ENCODE measurements around the gene ACSS1.
A peak's percentile ranks its signal among the peaks of the same experiment; 100 is the strongest.

ACSS1 gene

GRCh38 chr20:25035921-25036320 lies 22.0 kb downstream of the ACSS1 start:
- no peaks in the 10 kb centered on the region for H3K27me3 ChIP-seq (ENCODE audit: insufficient read depth, low read length, poor library complexity)
- no peaks in the 10 kb centered on the region for H3K79me1 ChIP-seq (ENCODE audit: low read length)
- no peak overlapping the region for H3K27ac ChIP-seq (ENCODE audit: low read depth, low read length)
- no peak overlapping the region for H2AK5ac ChIP-seq (ENCODE audit: low read length)
- whole genome bisulfite sequencing (ENCODE audit: extremely low coverage, insufficient coverage, low lambda C conversion rate), result no CpG with 5 or more reads among the region's 4 CpGs
- H2BK15ac ChIP-seq (replicated peaks; ENCODE audit: low read depth), result no peak overlapping the region
- H2BK5ac ChIP-seq (ENCODE audit: low read length), result no peak overlapping the region
- no peak overlapping the region for H3K4me2 ChIP-seq (ENCODE audit: low read length)
- H4K8ac ChIP-seq (ENCODE audit: low read depth, low read length), result no peak overlapping the region
- no peaks in the 10 kb centered on the region for H3K79me2 ChIP-seq (ENCODE audit: control insufficient read depth, insufficient read depth, low read length)
- no peak overlapping the region for H3K4me3 ChIP-seq (ENCODE audit: low read length)
- H3K23ac ChIP-seq (ENCODE audit: low read length), result no peak overlapping the region
- no peak for DNase-seq
- no peaks in the 10 kb centered on the region for H3K36me3 ChIP-seq (ENCODE audit: control insufficient read depth, insufficient read depth, low read length)
- no peak overlapping the region for H4K5ac ChIP-seq (ENCODE audit: low read length)
- no peak overlapping the region for H3K4ac ChIP-seq (ENCODE audit: low read depth, low read length)
- H3K9ac ChIP-seq (ENCODE audit: low read length), result no peak overlapping the region
- no peak overlapping the region for H3K18ac ChIP-seq (ENCODE audit: low read length)
- H3K56ac ChIP-seq (ENCODE audit: low read length), result no peak overlapping the region
- H2BK120ac ChIP-seq (ENCODE audit: low read depth, low read length), result no peak overlapping the region
- no peaks in the 10 kb centered on the region for H3K4me1 ChIP-seq (ENCODE audit: control insufficient read depth, low read depth, low read length)

- H3K23ac ChIP-seq (ENCODE audit: low read length), result no peak overlapping the region
- no peak overlapping the region for H4K8ac ChIP-seq (ENCODE audit: low read depth, low read length)
- H3K4me1 ChIP-seq (ENCODE audit: control insufficient read depth, low read depth, low read length), result no peaks in the 10 kb centered on the region
- H3K36me3 ChIP-seq (ENCODE audit: control insufficient read depth, insufficient read depth, low read length), result no peaks in the 10 kb centered on the region
- no peaks in the 10 kb centered on the region for H3K79me1 ChIP-seq (ENCODE audit: low read length)
- no peak overlapping the region for H3K4me3 ChIP-seq (ENCODE audit: low read length)
- no peak overlapping the region for H3K4me2 ChIP-seq (ENCODE audit: low read length)
- no peak for DNase-seq
- H3K27me3 ChIP-seq (ENCODE audit: insufficient read depth, low read length, poor library complexity), result no peaks in the 10 kb centered on the region
- no peak overlapping the region for H2BK5ac ChIP-seq (ENCODE audit: low read length)
- no CpG with 5 or more reads among the region's 3 CpGs for WGBS (ENCODE audit: extremely low coverage, insufficient coverage, low lambda C conversion rate)
- no peaks in the 10 kb centered on the region for H3K79me2 ChIP-seq (ENCODE audit: control insufficient read depth, insufficient read depth, low read length)
- no peak overlapping the region for H2BK15ac ChIP-seq (replicated peaks; ENCODE audit: low read depth)
- H4K5ac ChIP-seq (ENCODE audit: low read length), result no peak overlapping the region
- no peak overlapping the region for H3K4ac ChIP-seq (ENCODE audit: low read depth, low read length)
- no peak overlapping the region for H3K18ac ChIP-seq (ENCODE audit: low read length)
- H3K9ac ChIP-seq (ENCODE audit: low read length), result no peak overlapping the region
- no peak overlapping the region for H2BK120ac ChIP-seq (ENCODE audit: low read depth, low read length)
- no peak overlapping the region for H3K56ac ChIP-seq (ENCODE audit: low read length)
- H2AK5ac ChIP-seq (ENCODE audit: low read length), result no peak overlapping the region
- H3K27ac ChIP-seq (ENCODE audit: low read depth, low read length), result no peak overlapping the region
Measured at GRCh38 chr20:25033924-25034300, 24.0 kb downstream of the ACSS1 start.

- H4K8ac ChIP-seq (ENCODE audit: low read depth, low read length), result no peak overlapping the region
- H3K79me2 ChIP-seq (ENCODE audit: control insufficient read depth, insufficient read depth, low read length), result no peaks in the 10 kb centered on the region
- no peak overlapping the region for H3K9ac ChIP-seq (ENCODE audit: low read length)
- no peak overlapping the region for H2AK5ac ChIP-seq (ENCODE audit: low read length)
- H3K27me3 ChIP-seq (ENCODE audit: insufficient read depth, low read length, poor library complexity), result no peaks in the 10 kb centered on the region
- WGBS (ENCODE audit: extremely low coverage, insufficient coverage, low lambda C conversion rate), result no CpG with 5 or more reads among the region's 6 CpGs
- H3K4me1 ChIP-seq (ENCODE audit: control insufficient read depth, low read depth, low read length), result no peaks in the 10 kb centered on the region
- H2BK15ac ChIP-seq (replicated peaks; ENCODE audit: low read depth), result no peak overlapping the region
- H3K18ac ChIP-seq (ENCODE audit: low read length), result no peak overlapping the region
- H3K23ac ChIP-seq (ENCODE audit: low read length), result no peak overlapping the region
- no peak overlapping the region for H2BK120ac ChIP-seq (ENCODE audit: low read depth, low read length)
- H3K4ac ChIP-seq (ENCODE audit: low read depth, low read length), result no peak overlapping the region
- no peaks in the 10 kb centered on the region for H3K36me3 ChIP-seq (ENCODE audit: control insufficient read depth, insufficient read depth, low read length)
- no peaks in the 10 kb centered on the region for H3K79me1 ChIP-seq (ENCODE audit: low read length)
- H3K27ac ChIP-seq (ENCODE audit: low read depth, low read length), result no peak overlapping the region
- DNase-seq, result no peak
- no peak overlapping the region for H3K4me2 ChIP-seq (ENCODE audit: low read length)
- no peak overlapping the region for H2BK5ac ChIP-seq (ENCODE audit: low read length)
- H4K5ac ChIP-seq (ENCODE audit: low read length), result no peak overlapping the region
- no peak overlapping the region for H3K4me3 ChIP-seq (ENCODE audit: low read length)
- H3K56ac ChIP-seq (ENCODE audit: low read length), result no peak overlapping the region
Measured at GRCh38 chr20:25033265-25033923, 24.5 kb downstream of the ACSS1 start.

GRCh38 chr20:25032478-25033264 lies 25.3 kb downstream of the ACSS1 start:
- Histone ChIP-seq H3K27ac (ENCODE audit: low read depth, low read length) (no peak overlapping the region), H3K4me1 (ENCODE audit: control insufficient read depth, low read depth, low read length) (no peaks in the 10 kb centered on the region), H3K27me3 (ENCODE audit: insufficient read depth, low read length, poor library complexity) (no peaks in the 10 kb centered on the region), H3K23ac (ENCODE audit: low read length) (no peak overlapping the region), H3K79me1 (ENCODE audit: low read length) (no peaks in the 10 kb centered on the region), H3K4ac (ENCODE audit: low read depth, low read length) (no peak overlapping the region), H3K4me3 (ENCODE audit: low read length) (no peak overlapping the region), H3K9ac (ENCODE audit: low read length) (no peak overlapping the region), H3K79me2 (ENCODE audit: control insufficient read depth, insufficient read depth, low read length) (no peaks in the 10 kb centered on the region), H4K8ac (ENCODE audit: low read depth, low read length) (no peak overlapping the region), H2AK5ac (ENCODE audit: low read length) (no peak overlapping the region), H2BK5ac (ENCODE audit: low read length) (no peak overlapping the region), H2BK120ac (ENCODE audit: low read depth, low read length) (no peak overlapping the region), H3K56ac (ENCODE audit: low read length) (no peak overlapping the region), H3K4me2 (ENCODE audit: low read length) (no peak overlapping the region), H3K18ac (ENCODE audit: low read length) (no peak overlapping the region), H2BK15ac (replicated peaks; ENCODE audit: low read depth) (no peak overlapping the region), H4K5ac (ENCODE audit: low read length) (no peak overlapping the region), H3K36me3 (ENCODE audit: control insufficient read depth, insufficient read depth, low read length) (no peaks in the 10 kb centered on the region)
- DNase-seq, result peak; percentile 6
- WGBS (ENCODE audit: extremely low coverage, insufficient coverage, low lambda C conversion rate), result no CpG with 5 or more reads among the region's 29 CpGs

- Histone ChIP-seq H3K4me1 (ENCODE audit: control insufficient read depth, low read depth, low read length) (no peaks in the 10 kb centered on the region), H3K27ac (ENCODE audit: low read depth, low read length) (no peak overlapping the region), H3K79me2 (ENCODE audit: control insufficient read depth, insufficient read depth, low read length) (no peaks in the 10 kb centered on the region), H2AK5ac (ENCODE audit: low read length) (no peak overlapping the region), H3K18ac (ENCODE audit: low read length) (no peak overlapping the region), H2BK5ac (ENCODE audit: low read length) (no peak overlapping the region), H3K4ac (ENCODE audit: low read depth, low read length) (no peak overlapping the region), H3K79me1 (ENCODE audit: low read length) (no peaks in the 10 kb centered on the region), H3K4me2 (ENCODE audit: low read length) (no peak overlapping the region), H2BK15ac (replicated peaks; ENCODE audit: low read depth) (no peak overlapping the region), H3K4me3 (ENCODE audit: low read length) (no peak overlapping the region), H3K36me3 (ENCODE audit: control insufficient read depth, insufficient read depth, low read length) (no peaks in the 10 kb centered on the region), H3K23ac (ENCODE audit: low read length) (no peak overlapping the region), H3K9ac (ENCODE audit: low read length) (no peak overlapping the region), H4K8ac (ENCODE audit: low read depth, low read length) (no peak overlapping the region), H3K27me3 (ENCODE audit: insufficient read depth, low read length, poor library complexity) (no peaks in the 10 kb centered on the region), H3K56ac (ENCODE audit: low read length) (no peak overlapping the region), H4K5ac (ENCODE audit: low read length) (no peak overlapping the region), H2BK120ac (ENCODE audit: low read depth, low read length) (no peak overlapping the region)
- DNase-seq, result no peak
- no CpG with 5 or more reads among the region's 16 CpGs for WGBS (ENCODE audit: extremely low coverage, insufficient coverage, low lambda C conversion rate)
Measured at GRCh38 chr20:25032065-25032477, 25.9 kb downstream of the ACSS1 start.

Measured in mesendoderm (in vitro differentiated cells).